ENCODE data around the gene ATP5PD. TPM values are rescaled to one million over a fixed set of nuclear protein-coding genes. Genes with fewer than 3 reads are reported as not detected.

ATP5PD gene
- total and polyA plus RNA-seq, 2 of the 13 experiments (the other 11 are each of a cell fraction or from before 2014, with no cell fraction given), result 158 to 428 TPM

- TF ChIP-seq ZNF318 (CRISPR knock-in tag; IDR thresholded peaks at IDR 0.05), result no peak
- 0 out of 2 replicates have a peak, but pooled peaks have one; percentile 52 for TF ChIP-seq ZNF20 (CRISPR knock-in tag; IDR thresholded peaks at IDR 0.05)
- no peak for TF ChIP-seq SP2 (CRISPR knock-in tag; IDR thresholded peaks at IDR 0.05)
- TF ChIP-seq ZMAT3 (CRISPR knock-in tag; conservative IDR thresholded peaks at IDR 0.05), result no peak
- no peak for TF ChIP-seq RFXANK (CRISPR knock-in tag; IDR thresholded peaks at IDR 0.05)
- no peak for TF ChIP-seq NR2F6 (IDR thresholded peaks at IDR 0.05)
- TF ChIP-seq NR2F6 (CRISPR knock-in tag; IDR thresholded peaks at IDR 0.05), result no peak
- peak; percentile 37; the same call in 1 of the 2 replicates for TF ChIP-seq SPEN (CRISPR knock-in tag; IDR thresholded peaks at IDR 0.05; ENCODE audit: low read depth)
- no peak for TF ChIP-seq JUNB (CRISPR knock-in tag; IDR thresholded peaks at IDR 0.05; ENCODE audit: borderline replicate concordance)
- TF ChIP-seq SRSF1 (optimal IDR thresholded peaks at IDR 0.05; ENCODE audit: low read depth, low read length), result no peak
- TF ChIP-seq MTERF4 (CRISPR knock-in tag; IDR thresholded peaks at IDR 0.05), result peak; percentile 26; the same call in 1 of the 2 replicates
- no peak; the same call in 1 of the 2 replicates for TF ChIP-seq HDAC1 (CRISPR knock-in tag; IDR thresholded peaks at IDR 0.05)
- TF ChIP-seq ZNF543 (CRISPR knock-in tag; IDR thresholded peaks at IDR 0.05), result no peak
- no peak for TF ChIP-seq E2F5 (CRISPR knock-in tag; conservative IDR thresholded peaks at IDR 0.05)
- 0 out of 2 replicates have a peak, but pooled peaks have one; percentile 40 for TF ChIP-seq AKNA (CRISPR knock-in tag; IDR thresholded peaks at IDR 0.05; ENCODE audit: borderline replicate concordance)
These were observed 40.4 kb upstream of the ATP5PD start (continued) for GRCh38 chr17:75087182-75087557.
